H1 (cell line): ENCODE measurements around the gene CTXN2. TPM values are rescaled to one million over a fixed set of nuclear protein-coding genes. Genes with fewer than 3 reads are reported as not detected.

Source experiments
- CTCF ChIA-PET: fragments of 300-600 bp; sonication (Branson Sonifier 250); formaldehyde crosslinking; loops from one replicate; lab custom pipeline; 2021; ENCODE audit not compliant: partially characterized antibody; lab: Charles Lee
- POLR2A ChIA-PET: fragments of 300-600 bp; sonication (Branson Sonifier 250); formaldehyde crosslinking; loops from one replicate; lab custom pipeline; 2021; ENCODE audit warnings: inconsistent platforms; ENCODE audit not compliant: partially characterized antibody; lab: Charles Lee
- DNase-seq, 2 experiments: peaks; one replicate each; pipeline versions ENCODE4 v3.0.0 to v3.0.0-alpha.2; 2010 to 2022; ENCODE audit warnings: low spot score in 2 of 2, low read depth in 1 of 2, mixed read lengths in 1 of 2
- FAIRE-seq: peaks from 2 replicates; lab custom pipeline; 2011; peaks lifted over from hg19 to GRCh38; lab: Jason Lieb, UNC
- H2AFZ ChIP-seq: 2 replicates; pipeline ENCODE4 v1.8.1; 2012; ENCODE audit warnings: low read length, inconsistent platforms
- H2AK5ac ChIP-seq: 2 replicates; pipeline ENCODE4 v1.6.1; 2013; ENCODE audit warnings: low read depth, low read length
- H2BK120ac ChIP-seq: replicated peaks from 2 replicates; pipeline ENCODE3; 2013; ENCODE audit warnings: low read depth, low read length, inconsistent platforms
- H2BK12ac ChIP-seq: 2 replicates; pipeline ENCODE4 v1.6.1; 2013; ENCODE audit warnings: low read depth, low read length
- H2BK15ac ChIP-seq: 2 replicates; pipeline ENCODE4 v1.6.1; 2013; ENCODE audit warnings: low read length
- H2BK20ac ChIP-seq: 2 replicates; pipeline ENCODE4 v1.6.1; 2013; ENCODE audit warnings: low read length
- H2BK5ac ChIP-seq: 2 replicates; pipeline ENCODE4 v1.6.1; 2013; ENCODE audit warnings: low read depth, low read length
- H3K14ac ChIP-seq: 2 replicates; pipeline ENCODE4 v1.6.1; 2013; ENCODE audit warnings: inconsistent platforms; ENCODE audit not compliant: insufficient read length
- H3K18ac ChIP-seq: 2 replicates; pipeline ENCODE4 v1.6.1; 2013; ENCODE audit warnings: low read length; ENCODE audit errors: extremely low read depth
- H3K23ac ChIP-seq: 2 replicates; pipeline ENCODE4 v1.6.1; 2013; ENCODE audit warnings: inconsistent platforms; ENCODE audit not compliant: insufficient read length
- H3K23me2 ChIP-seq: 2 replicates; pipeline ENCODE4 v1.6.1; 2013; ENCODE audit warnings: low read depth, low read length
- H3K27ac ChIP-seq: 2 replicates; pipeline ENCODE4 v1.6.1; 2011; ENCODE audit warnings: low read depth, low read length, inconsistent platforms
- H3K27me3 ChIP-seq, 4 experiments: replicated peaks in 1 of 4; 1 replicate in 1 of 4; 2 replicates in 3 of 4; pipeline versions ENCODE4 v1.6.1 to v1.8.1; 2011 to 2013; ENCODE audit warnings: low read length in 3 of 4, mild to moderate bottlenecking in 3 of 4, inconsistent platforms in 2 of 4, mixed read lengths in 2 of 4, moderate library complexity in 1 of 4; ENCODE audit not compliant: control insufficient read depth in 3 of 4, insufficient read depth in 3 of 4; ENCODE audit errors: extremely low read depth in 1 of 4
- H3K36me3 ChIP-seq, 4 experiments: 2 replicates each; pipeline versions ENCODE4 v1.6.1 to v1.8.1; 2011 to 2013; ENCODE audit warnings: mild to moderate bottlenecking in 4 of 4, low read length in 3 of 4, moderate library complexity in 2 of 4, control low read depth in 1 of 4, inconsistent platforms in 1 of 4; ENCODE audit not compliant: insufficient read depth in 4 of 4, control insufficient read depth in 2 of 4
- H3K4ac ChIP-seq: replicated peaks from 2 replicates; pipeline ENCODE3; 2013; ENCODE audit warnings: low read length, low read depth, mixed read lengths, inconsistent platforms; ENCODE audit not compliant: insufficient read length
- H3K4me1 ChIP-seq, 4 experiments: replicated peaks in 1 of 4; 1 replicate in 1 of 4; 2 replicates in 3 of 4; pipeline versions ENCODE4 v1.6.1 to v1.8.1; 2011 to 2013; ENCODE audit warnings: low read length in 3 of 4, inconsistent platforms in 2 of 4, mixed read lengths in 1 of 4; ENCODE audit not compliant: insufficient read depth in 4 of 4, control insufficient read depth in 3 of 4
- H3K4me2 ChIP-seq, 2 experiments: 2 replicates each; pipeline versions ENCODE4 v1.6.1 to v1.8.1; 2011 to 2013; ENCODE audit warnings: low read depth in 2 of 2, low read length in 2 of 2, control low read depth in 1 of 2, inconsistent platforms in 1 of 2, mild to moderate bottlenecking in 1 of 2; ENCODE audit not compliant: insufficient read depth in 1 of 2
- H3K4me3 ChIP-seq, 4 experiments: fragments of 200-600, 300-600 bp in 1 of 4; sonication (generic), shearing (Covaris generic), sonication (Bioruptor Twin) in 1 of 4; 2 replicates each; pipeline versions ENCODE4 v1.5.1 to v1.8.1; 2011 to 2016; ENCODE audit warnings: low read length in 4 of 4, low read depth in 3 of 4, control low read depth in 2 of 4, inconsistent platforms in 2 of 4, mild to moderate bottlenecking in 2 of 4, mixed read lengths in 1 of 4, moderate library complexity in 1 of 4; ENCODE audit not compliant: insufficient read depth in 2 of 4; ENCODE audit errors: extremely low read depth in 1 of 4
- H3K56ac ChIP-seq: replicated peaks from 2 replicates; pipeline ENCODE3; 2013; ENCODE audit warnings: low read depth, mild to moderate bottlenecking, mixed read lengths, low read length, inconsistent platforms; ENCODE audit not compliant: insufficient read length
- H3K79me1 ChIP-seq: 2 replicates; pipeline ENCODE4 v1.6.1; 2013; ENCODE audit warnings: low read depth, low read length, control low read depth
- H3K79me2 ChIP-seq, 2 experiments: 2 replicates each; pipeline versions ENCODE4 v1.6.1 to v1.8.1; 2012 to 2013; ENCODE audit warnings: low read length in 2 of 2, mild to moderate bottlenecking in 2 of 2, inconsistent platforms in 1 of 2; ENCODE audit not compliant: insufficient read depth in 2 of 2, control insufficient read depth in 1 of 2
- H3K9ac ChIP-seq, 4 experiments: replicated peaks in 1 of 4; 1 replicate in 1 of 4; 2 replicates in 3 of 4; pipeline versions ENCODE4 v1.6.1 to v1.8.1; 2011 to 2013; ENCODE audit warnings: low read depth in 3 of 4, low read length in 3 of 4, control low read depth in 2 of 4, mild to moderate bottlenecking in 2 of 4, moderate library complexity in 2 of 4, inconsistent platforms in 1 of 4; ENCODE audit errors: extremely low read depth in 1 of 4
- H3K9me3 ChIP-seq, 2 experiments: 2 replicates each; pipeline versions ENCODE4 v1.6.1 to v1.8.1; 2012 to 2013; ENCODE audit warnings: mild to moderate bottlenecking in 2 of 2, moderate library complexity in 2 of 2, control low read depth in 1 of 2, inconsistent platforms in 1 of 2, low read depth in 1 of 2, low read length in 1 of 2, mixed read lengths in 1 of 2; ENCODE audit not compliant: insufficient read depth in 2 of 2
- H4K20me1 ChIP-seq, 2 experiments: replicated peaks in 1 of 2; 2 replicates each; pipeline versions ENCODE3 to v1.8.1; 2011 to 2013; ENCODE audit warnings: inconsistent platforms in 2 of 2, low read length in 2 of 2, mild to moderate bottlenecking in 1 of 2; ENCODE audit not compliant: insufficient read depth in 2 of 2, control insufficient read depth in 1 of 2
- H4K5ac ChIP-seq: 2 replicates; pipeline ENCODE4 v1.6.1; 2013; ENCODE audit warnings: low read length, low read depth, mixed read lengths, inconsistent platforms; ENCODE audit not compliant: insufficient read length
- H4K8ac ChIP-seq: 2 replicates; pipeline ENCODE4 v1.8.0; 2013; ENCODE audit warnings: mild to moderate bottlenecking, moderate library complexity, low read length, inconsistent platforms; ENCODE audit not compliant: insufficient read depth; ENCODE audit errors: extremely low read depth
- H4K91ac ChIP-seq: replicated peaks from 2 replicates; pipeline ENCODE3; 2013; ENCODE audit warnings: low read length, mixed read lengths, inconsistent platforms; ENCODE audit not compliant: insufficient read length
- CHD1 ChIP-seq: IDR thresholded peaks from 2 replicates; pipeline ENCODE4 v1.6.1; 2012; ENCODE audit warnings: low read depth, low read length, improper control_type of control experiment
- CHD2 ChIP-seq: IDR thresholded peaks from 2 replicates; pipeline ENCODE4 v1.6.1; 2012; ENCODE audit warnings: low read length, improper control_type of control experiment
- FOSL1 ChIP-seq: IDR thresholded peaks from 2 replicates; pipeline ENCODE4 v1.6.1; 2011; ENCODE audit warnings: mild to moderate bottlenecking, low read depth, low read length, moderate library complexity; ENCODE audit not compliant: insufficient read depth
- GABPA ChIP-seq: IDR thresholded peaks from 2 replicates; pipeline ENCODE4 v1.6.1; 2011; ENCODE audit warnings: mild to moderate bottlenecking, low read length, moderate library complexity, borderline replicate concordance; ENCODE audit not compliant: insufficient read depth
- GTF2F1 ChIP-seq: IDR thresholded peaks from 2 replicates; pipeline ENCODE4 v1.6.1; 2012; ENCODE audit warnings: low read depth, low read length, improper control_type of control experiment, borderline replicate concordance
- HDAC2 ChIP-seq, 2 experiments: fragments of 300-600 bp in 1 of 2; sonication (generic) in 1 of 2; IDR thresholded peaks; 2 replicates each; pipeline ENCODE4 v1.6.1; 2011 to 2012; ENCODE audit warnings: low read depth in 2 of 2, low read length in 2 of 2, mild to moderate bottlenecking in 2 of 2, moderate library complexity in 2 of 2, borderline replicate concordance in 1 of 2, inconsistent platforms in 1 of 2
- POLR2AphosphoS5 ChIP-seq: IDR thresholded peaks from 2 replicates; pipeline ENCODE4 v1.6.1; 2011; ENCODE audit warnings: low read depth, low read length
- RFX5 ChIP-seq: IDR thresholded peaks from 2 replicates; pipeline ENCODE4 v1.6.1; 2011; ENCODE audit warnings: low read depth, low read length, improper control_type of control experiment, borderline replicate concordance
- SIN3A ChIP-seq, 2 experiments: IDR thresholded peaks in 1 of 2; conservative IDR thresholded peaks in 1 of 2; 2 replicates each; pipeline ENCODE4 v1.6.1; 2011 to 2012; ENCODE audit warnings: low read length in 2 of 2, improper control_type of control experiment in 1 of 2, low read depth in 1 of 2, mild to moderate bottlenecking in 1 of 2
- TBP ChIP-seq: IDR thresholded peaks from 2 replicates; pipeline ENCODE4 v1.6.1; 2011; ENCODE audit warnings: low read depth, low read length, improper control_type of control experiment
- ZNF274 ChIP-seq: IDR thresholded peaks from 2 replicates; pipeline ENCODE4 v1.7.0; 2012; ENCODE audit warnings: low read length, borderline replicate concordance; ENCODE audit errors: extremely low read depth
- WGBS, 2 experiments: shearing (Covaris generic) in 1 of 2; methylation state at CpG; one replicate each; pipeline versions ENCODE4 v1.1.6 to v1.1.7; 2013 to 2015; ENCODE audit warnings: low lambda C conversion rate in 2 of 2, mixed read lengths in 2 of 2, inconsistent platforms in 1 of 2, low coverage in 1 of 2, missing lambda C conversion rate in 1 of 2; ENCODE audit not compliant: insufficient replicate concordance in 2 of 2, insufficient coverage in 1 of 2, insufficient read length in 1 of 2; ENCODE audit errors: extremely low coverage in 1 of 2, missing lambda C conversion rate in 1 of 2; 5-methylcytosine and 5-hydroxymethylcytosine counted together
- polyA plus RNA-seq, 7 experiments: library from polyadenylated mRNA; depleted of rRNA in 3 of 7; stranded (reverse) in 5 of 7; unstranded in 2 of 7; fragments of >200 nt in 5 of 7; fragments of 200-250 nt in 2 of 7; gene quantifications; 1 replicate in 5 of 7; 2 replicates in 1 of 7; 4 replicates in 1 of 7; pipeline versions ENCODE4 v1.2.1 to v1.2.3, GENCODE V29; 2011 to 2013; ENCODE audit warnings: missing spikeins in 2 of 7, mixed read lengths in 2 of 7
- total RNA-seq: library from RNA; stranded (reverse); fragmentation: NEBNext Ultra II Directional; extraction: Animal tissue kit (Norgen Biotek cat#: 25700); gene quantifications from 2 replicates; pipeline ENCODE4 v1.2.1, GENCODE V29; 2021
- TF ChIP-seq, protein P1 (sequence below): IDR thresholded peaks from 2 replicates; pipeline ENCODE4 v1.6.1; 2012; ENCODE audit warnings: inconsistent platforms
- TF ChIP-seq, protein P2 (sequence below): IDR thresholded peaks from 2 replicates; pipeline ENCODE4 v1.6.1; 2011; ENCODE audit warnings: low read depth, mild to moderate bottlenecking, low read length; ENCODE audit not compliant: insufficient read depth

The CTXN2 gene
- total and polyA plus RNA-seq, 2 of the 8 experiments (the other 6 are each of a cell fraction or from before 2014, with no cell fraction given): 0.08 TPM; not detected in 1

- H3K23ac ChIP-seq: no peak overlapping the region
- H3K56ac ChIP-seq: no peak overlapping the region
- no peak overlapping the region for H3K9ac ChIP-seq
- no peak overlapping the region for H2BK15ac ChIP-seq
- no peak for DNase-seq
- H3K36me3 ChIP-seq: no peaks in the 10 kb centered on the region
- POLR2A ChIA-PET: no interaction called here
- no peak overlapping the region for H3K14ac ChIP-seq
- H3K4me3 ChIP-seq: no peak overlapping the region
- no peak overlapping the region for H2AFZ ChIP-seq
- no peak overlapping the region for H3K27ac ChIP-seq
- WGBS, 2 experiments: 92% methylated on average over 4 of the region's 4 CpGs; no CpG with 5 or more reads in 1 of the 2 experiments
- H3K79me1 ChIP-seq: no peaks in the 10 kb centered on the region
- H3K9me3 ChIP-seq: no peaks in the 10 kb centered on the region
- no peak overlapping the region for H2BK12ac ChIP-seq
- no peaks in the 10 kb centered on the region for H3K4me1 ChIP-seq
- H3K18ac ChIP-seq: no peak overlapping the region
- H3K23me2 ChIP-seq: no peaks in the 10 kb centered on the region; the same call in 1 of the 2 replicates
- H2AK5ac ChIP-seq: no peak overlapping the region
- FAIRE-seq: no peak
- H3K79me2 ChIP-seq: no peaks in the 10 kb centered on the region
- H3K27me3 ChIP-seq: no peaks in the 10 kb centered on the region
- no peak overlapping the region for H2BK120ac ChIP-seq
- H3K4me2 ChIP-seq: no peak overlapping the region
- no peak overlapping the region for H4K8ac ChIP-seq
- H4K20me1 ChIP-seq: no peaks in the 10 kb centered on the region
- no peak overlapping the region for H2BK20ac ChIP-seq
- CTCF ChIA-PET: interaction anchor here (0.6 to 2.6 kb wide), 4 partner anchors 9 to 710 kb away, joined by 3 to 11 read pairs (median 5); no protein-coding TSS in a partner anchor
- H2BK5ac ChIP-seq: no peak overlapping the region
- no peak overlapping the region for H4K91ac ChIP-seq
- H3K4ac ChIP-seq: no peak overlapping the region
- no peak overlapping the region for H4K5ac ChIP-seq
- no peak for TF ChIP-seq GABPA
- TF ChIP-seq GTF2F1: no peak
- TF ChIP-seq FOSL1: no peak
- no peak for TF ChIP-seq ZNF274
- TF ChIP-seq SIN3A (conservative IDR thresholded peaks at IDR 0.05 in 1 of 2, IDR thresholded peaks at IDR 0.05 in 1 of 2; ENCODE audit: low read depth in 1 of 2, low read length in 2 of 2): no peak
- TF ChIP-seq CHD2: no peak
- TF ChIP-seq POLR2AphosphoS5: no peak
- TF ChIP-seq TBP: no peak
- no peak for TF ChIP-seq HDAC2 (IDR thresholded peaks at IDR 0.05; ENCODE audit: borderline replicate concordance in 1 of 2, low read depth in 2 of 2, low read length in 2 of 2)
- TF ChIP-seq CHD1: no peak
- TF ChIP-seq, protein P1, sequence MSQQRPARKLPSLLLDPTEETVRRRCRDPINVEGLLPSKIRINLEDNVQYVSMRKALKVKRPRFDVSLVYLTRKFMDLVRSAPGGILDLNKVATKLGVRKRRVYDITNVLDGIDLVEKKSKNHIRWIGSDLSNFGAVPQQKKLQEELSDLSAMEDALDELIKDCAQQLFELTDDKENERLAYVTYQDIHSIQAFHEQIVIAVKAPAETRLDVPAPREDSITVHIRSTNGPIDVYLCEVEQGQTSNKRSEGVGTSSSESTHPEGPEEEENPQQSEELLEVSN: no peak
- no peak for TF ChIP-seq RFX5
- TF ChIP-seq, protein P2, sequence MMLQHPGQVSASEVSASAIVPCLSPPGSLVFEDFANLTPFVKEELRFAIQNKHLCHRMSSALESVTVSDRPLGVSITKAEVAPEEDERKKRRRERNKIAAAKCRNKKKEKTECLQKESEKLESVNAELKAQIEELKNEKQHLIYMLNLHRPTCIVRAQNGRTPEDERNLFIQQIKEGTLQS: no peak
Observed at GRCh38 chr15:48239334-48239733, 47.9 kb downstream of the CTXN2 start.
